Kidney epithelial cell (primary cell): ENCODE data around the gene CASTOR1. TPM values are rescaled to one million over a fixed set of nuclear protein-coding genes. Genes with fewer than 3 reads are reported as not detected.

Experiments used
- DNase-seq: peaks from one replicate; pipeline ENCODE4 v3.0.0-alpha.2; 2010; ENCODE audit warnings: low read depth
- H3K27me3 ChIP-seq: 2 replicates; pipeline ENCODE4 v1.6.0; 2011; ENCODE audit warnings: low read length; ENCODE audit not compliant: control insufficient read depth, insufficient read depth
- H3K36me3 ChIP-seq: 2 replicates; pipeline ENCODE4 v1.5.1; 2011; ENCODE audit warnings: low read length; ENCODE audit not compliant: control insufficient read depth, insufficient read depth
- H3K4me3 ChIP-seq: 2 replicates; pipeline ENCODE4 v1.5.1; 2011; ENCODE audit warnings: low read depth, mild to moderate bottlenecking, control low read depth, low read length
- CTCF ChIP-seq: IDR thresholded peaks from 2 replicates; pipeline ENCODE4 v1.5.1; 2011; ENCODE audit warnings: mild to moderate bottlenecking, moderate library complexity, low read length, control low read depth, inconsistent platforms; ENCODE audit not compliant: insufficient read depth, poor library complexity, severe bottlenecking
- total RNA-seq: library from RNA; depleted of rRNA; stranded (reverse); fragments of >200 nt; gene quantifications from 2 replicates; pipeline ENCODE4 v1.2.3, GENCODE V29; 2015

The CASTOR1 gene
- total RNA-seq, 1 donor from 2014 or later, result 10.5 TPM

- no peak for DNase-seq
- TF ChIP-seq CTCF, result no peak
- Histone ChIP-seq H3K4me3 (no peak overlapping the region), H3K36me3 (no peaks in the 10 kb centered on the region), H3K27me3 (no peaks in the 10 kb centered on the region)
These were observed 27.2 kb downstream of the CASTOR1 start for GRCh38 chr22:30262112-30262511.

DNA sequence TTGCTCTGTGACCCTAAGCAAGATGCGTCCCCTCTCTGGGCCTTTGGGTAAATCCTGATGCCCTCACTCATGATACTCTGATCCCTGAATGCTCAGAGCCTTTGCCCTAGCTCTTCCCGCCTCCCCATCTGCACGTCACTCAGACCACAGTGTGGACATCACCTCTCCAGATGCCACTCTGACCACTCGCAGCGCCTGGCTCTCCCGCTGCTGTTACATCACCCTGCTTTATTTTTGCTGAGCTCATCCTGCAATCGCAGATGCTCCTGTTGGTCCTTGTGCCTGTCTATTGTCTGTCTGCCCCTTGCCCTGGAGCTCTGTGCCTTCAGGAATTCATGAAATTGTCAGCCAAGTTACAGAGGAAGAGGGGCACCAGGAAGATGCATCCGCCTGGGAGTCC is 28.2 kb downstream of the CASTOR1 start:
- TF ChIP-seq CTCF, result no peak
- Histone ChIP-seq H3K36me3 (no peaks in the 10 kb centered on the region), H3K27me3 (no peaks in the 10 kb centered on the region), H3K4me3 (no peak overlapping the region)
- no peak for DNase-seq

GRCh38 chr22:30260682-30261081 is 28.6 kb downstream of the CASTOR1 start:
- no peaks in the 10 kb centered on the region for H3K27me3 ChIP-seq
- H3K4me3 ChIP-seq, result no peak overlapping the region
- no peak for DNase-seq
- TF ChIP-seq CTCF, result no peak
- H3K36me3 ChIP-seq, result no peaks in the 10 kb centered on the region

GRCh38 chr22:30260276-30260675 is 29.0 kb downstream of the CASTOR1 start:
- Histone ChIP-seq H3K4me3 (no peak overlapping the region), H3K36me3 (no peaks in the 10 kb centered on the region), H3K27me3 (no peaks in the 10 kb centered on the region)
- DNase-seq, result no peak
- TF ChIP-seq CTCF, result no peak

GRCh38 chr22:30254314-30254713 is 35.0 kb downstream of the CASTOR1 start:
- Histone ChIP-seq H3K4me3 (no peak overlapping the region), H3K36me3 (peaks cover 4% of the 10 kb centered on the region), H3K27me3 (no peaks in the 10 kb centered on the region)
- TF ChIP-seq CTCF, result no peak
- DNase-seq, result no peak

DNA sequence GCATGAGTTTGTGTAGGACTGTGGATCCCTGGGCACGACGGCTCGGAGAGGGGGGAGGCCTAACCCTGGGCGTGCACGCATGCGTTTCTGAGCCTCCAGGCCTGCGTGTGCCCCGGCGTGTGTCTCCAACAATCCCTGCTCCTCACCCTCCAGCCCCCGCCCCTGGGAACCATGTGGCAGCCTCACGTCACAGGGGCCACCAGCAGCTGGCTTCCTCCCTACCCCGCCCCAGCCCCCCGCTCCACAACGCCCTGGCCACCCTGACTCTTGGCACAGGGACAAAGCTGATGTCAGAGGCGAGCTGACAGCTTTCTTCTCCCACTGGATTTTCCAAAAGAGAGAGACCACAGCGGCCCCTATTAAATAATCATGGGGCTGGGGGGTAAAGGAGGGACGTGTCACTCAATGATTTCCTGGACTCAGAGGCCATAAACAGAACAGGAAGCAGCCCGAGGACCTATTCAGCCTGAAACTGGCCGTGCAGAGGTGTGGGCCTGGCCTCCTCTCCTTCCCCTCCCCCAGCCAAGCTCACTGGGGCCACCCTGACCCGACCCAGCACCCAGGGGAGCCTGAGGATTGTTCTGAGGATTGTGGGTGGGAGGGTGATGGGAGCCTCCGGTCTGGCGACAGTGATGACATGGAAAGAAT is 36.0 kb downstream of the CASTOR1 start:
- peak; percentile 56 for DNase-seq
- Histone ChIP-seq H3K27me3 (no peaks in the 10 kb centered on the region), H3K4me3 (no peak overlapping the region), H3K36me3 (peaks cover 4% of the 10 kb centered on the region)
- TF ChIP-seq CTCF, result no peak
